Measurements from ENCODE around the gene LARP4B. TPM values are rescaled to one million over a fixed set of nuclear protein-coding genes. Genes with fewer than 3 reads are reported as not detected.

Gene LARP4B
- total RNA-seq, 2 experiments from 2014 or later, result 33.1 to 40.2 TPM

- Mint-ChIP-seq H3K27me3 (peaks cover 17% of the 10 kb centered on the region), H3K4me1 (ENCODE audit: low read depth) (peaks cover 3% of the 10 kb centered on the region), H3K4me3 (no peak overlapping the region), H3K9me3 (no peaks in the 10 kb centered on the region), H3K36me3 (ENCODE audit: low read depth) (peaks cover 5% of the 10 kb centered on the region), H3K27ac (no peak overlapping the region)
- CTCF ChIA-PET, result no interaction called here
- POLR2A ChIA-PET, result no interaction called here
- no peak overlapping the region for H3K27ac ChIP-seq (ENCODE audit: low read depth in 1 of 2, low read length in 2 of 2)
- H3K4me1 ChIP-seq (ENCODE audit: insufficient read depth, low read length), result peaks cover under 1% of the 10 kb centered on the region
- no peaks in the 10 kb centered on the region for H3K27me3 ChIP-seq (ENCODE audit: control insufficient read depth in 1 of 2, insufficient read depth in 2 of 2, low read length in 2 of 2)
- peaks cover 0 to 14% of the 10 kb centered on the region in 2 experiments for H3K9me3 ChIP-seq (ENCODE audit: control insufficient read depth in 1 of 2, insufficient read depth in 1 of 2, low read length in 2 of 2)
- DNase-seq (no peak), ATAC-seq (ENCODE audit: poor library complexity) (no peak)
- no peaks in the 10 kb centered on the region for H3K36me3 ChIP-seq (ENCODE audit: insufficient read depth, low read length)
- intact Hi-C loops (cut with DNase I, micrococcal nuclease), result no loop called here
- H3K4me3 ChIP-seq (ENCODE audit: low read length), result no peak overlapping the region
- TF ChIP-seq, protein P1, sequence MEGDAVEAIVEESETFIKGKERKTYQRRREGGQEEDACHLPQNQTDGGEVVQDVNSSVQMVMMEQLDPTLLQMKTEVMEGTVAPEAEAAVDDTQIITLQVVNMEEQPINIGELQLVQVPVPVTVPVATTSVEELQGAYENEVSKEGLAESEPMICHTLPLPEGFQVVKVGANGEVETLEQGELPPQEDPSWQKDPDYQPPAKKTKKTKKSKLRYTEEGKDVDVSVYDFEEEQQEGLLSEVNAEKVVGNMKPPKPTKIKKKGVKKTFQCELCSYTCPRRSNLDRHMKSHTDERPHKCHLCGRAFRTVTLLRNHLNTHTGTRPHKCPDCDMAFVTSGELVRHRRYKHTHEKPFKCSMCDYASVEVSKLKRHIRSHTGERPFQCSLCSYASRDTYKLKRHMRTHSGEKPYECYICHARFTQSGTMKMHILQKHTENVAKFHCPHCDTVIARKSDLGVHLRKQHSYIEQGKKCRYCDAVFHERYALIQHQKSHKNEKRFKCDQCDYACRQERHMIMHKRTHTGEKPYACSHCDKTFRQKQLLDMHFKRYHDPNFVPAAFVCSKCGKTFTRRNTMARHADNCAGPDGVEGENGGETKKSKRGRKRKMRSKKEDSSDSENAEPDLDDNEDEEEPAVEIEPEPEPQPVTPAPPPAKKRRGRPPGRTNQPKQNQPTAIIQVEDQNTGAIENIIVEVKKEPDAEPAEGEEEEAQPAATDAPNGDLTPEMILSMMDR (IDR thresholded peaks at IDR 0.05), result no peak
These were observed 41.3 kb upstream of the LARP4B start for GRCh38 chr10:972763-973162.

DNA sequence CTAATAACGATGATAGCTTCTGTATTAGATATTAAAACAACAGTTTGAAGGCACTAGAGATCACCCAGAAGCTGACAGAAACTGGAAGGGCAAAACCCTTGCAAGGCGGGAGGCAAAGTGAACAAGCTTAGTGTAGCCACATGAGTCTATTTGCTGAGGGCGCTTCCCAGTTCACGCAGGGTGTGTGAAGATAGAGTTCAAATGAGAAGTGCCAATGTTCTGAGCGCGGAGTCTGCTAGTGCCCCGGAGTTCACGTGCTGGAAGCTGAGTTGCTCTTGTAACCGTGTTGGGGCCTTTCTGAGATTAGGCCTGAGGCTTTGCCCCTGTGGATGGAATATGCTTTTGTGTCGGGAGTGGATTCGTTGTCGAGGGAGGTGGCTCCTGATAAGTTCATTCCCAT is 40.1 kb upstream of the LARP4B start:
- CTCF ChIA-PET, result interaction anchor here (1.1 kb wide), 1 partner anchor 11 kb away, joined by 3 read pairs; no protein-coding TSS in a partner anchor
- no peak for DNase-seq
- Histone ChIP-seq H3K36me3 (ENCODE audit: insufficient read depth, low read length) (no peaks in the 10 kb centered on the region), H3K27me3 (ENCODE audit: control insufficient read depth in 1 of 2, insufficient read depth in 2 of 2, low read length in 2 of 2) (no peaks in the 10 kb centered on the region), H3K9me3 (ENCODE audit: control insufficient read depth in 1 of 2, insufficient read depth in 1 of 2, low read length in 2 of 2) (peaks cover 0 to 16% of the 10 kb centered on the region in 2 experiments), H3K27ac (ENCODE audit: low read depth in 1 of 2, low read length in 2 of 2) (no peak overlapping the region), H3K4me3 (ENCODE audit: low read length) (no peak overlapping the region), H3K4me1 (ENCODE audit: insufficient read depth, low read length) (peaks cover 10% of the 10 kb centered on the region)
- Mint-ChIP-seq H3K36me3 (ENCODE audit: low read depth) (peaks cover 3% of the 10 kb centered on the region), H3K27ac (no peak overlapping the region), H3K4me3 (no peak overlapping the region), H3K9me3 (no peaks in the 10 kb centered on the region), H3K27me3 (peaks cover 17% of the 10 kb centered on the region), H3K4me1 (ENCODE audit: low read depth) (peaks cover 11% of the 10 kb centered on the region)
- POLR2A ChIA-PET, result no interaction called here
- TF ChIP-seq, protein P1 (IDR thresholded peaks at IDR 0.05), result no peak
- ATAC-seq (ENCODE audit: poor library complexity), result no peak
- intact Hi-C loops (cut with DNase I, micrococcal nuclease), result no loop called here

- intact Hi-C loops (cut with DNase I, micrococcal nuclease), result no loop called here
- no peak overlapping the region for H3K27ac ChIP-seq (ENCODE audit: low read depth in 1 of 2, low read length in 2 of 2)
- DNase-seq (no peak), ATAC-seq (ENCODE audit: poor library complexity) (no peak)
- no peaks in the 10 kb centered on the region for H3K36me3 ChIP-seq (ENCODE audit: insufficient read depth, low read length)
- peaks cover 0 to 17% of the 10 kb centered on the region in 2 experiments for H3K9me3 ChIP-seq (ENCODE audit: control insufficient read depth in 1 of 2, insufficient read depth in 1 of 2, low read length in 2 of 2)
- no peak overlapping the region for H3K4me3 ChIP-seq (ENCODE audit: low read length)
- H3K4me1 ChIP-seq (ENCODE audit: insufficient read depth, low read length), result peaks cover 10% of the 10 kb centered on the region
- Mint-ChIP-seq H3K4me3 (no peak overlapping the region), H3K27me3 (peaks cover 17% of the 10 kb centered on the region), H3K36me3 (ENCODE audit: low read depth) (no peaks in the 10 kb centered on the region), H3K9me3 (no peaks in the 10 kb centered on the region), H3K4me1 (ENCODE audit: low read depth) (peaks cover 11% of the 10 kb centered on the region), H3K27ac (no peak overlapping the region)
- ChIA-PET CTCF (interaction anchor here (1.1 kb wide), 1 partner anchor 12 kb away, joined by 3 read pairs; no protein-coding TSS in a partner anchor), POLR2A (no interaction called here)
- TF ChIP-seq, protein P1 (IDR thresholded peaks at IDR 0.05), result no peak
- H3K27me3 ChIP-seq (ENCODE audit: control insufficient read depth in 1 of 2, insufficient read depth in 2 of 2, low read length in 2 of 2), result no peaks in the 10 kb centered on the region
These were observed 39.6 kb upstream of the LARP4B start for GRCh38 chr10:971150-971542.

All from CD4-positive, alpha-beta T cell (primary cell).